Activated CD4-positive, CD25-positive, alpha-beta regulatory T cell treated with anti-CD3 and anti-CD28 coated beads, Interleukin-2, amount 50 U/mL, for 16 hours (primary cell): ENCODE results near the gene GRB7.
A peak's percentile ranks its signal among the peaks of the same experiment; 100 is the strongest.

ENCODE experiments used
- DNase-seq: peaks from one replicate; pipeline ENCODE4 v3.0.0-alpha.2; 2020; ENCODE audit warnings: low read depth, low spot score

The GRB7 gene

GRCh38 chr17:39772987-39773934, 35.5 kb downstream of the GRB7 start:
- DNase-seq: no peak

- no peak for DNase-seq
Observed at GRCh38 chr17:39774047-39774446, 36.3 kb downstream of the GRB7 start.

DNA sequence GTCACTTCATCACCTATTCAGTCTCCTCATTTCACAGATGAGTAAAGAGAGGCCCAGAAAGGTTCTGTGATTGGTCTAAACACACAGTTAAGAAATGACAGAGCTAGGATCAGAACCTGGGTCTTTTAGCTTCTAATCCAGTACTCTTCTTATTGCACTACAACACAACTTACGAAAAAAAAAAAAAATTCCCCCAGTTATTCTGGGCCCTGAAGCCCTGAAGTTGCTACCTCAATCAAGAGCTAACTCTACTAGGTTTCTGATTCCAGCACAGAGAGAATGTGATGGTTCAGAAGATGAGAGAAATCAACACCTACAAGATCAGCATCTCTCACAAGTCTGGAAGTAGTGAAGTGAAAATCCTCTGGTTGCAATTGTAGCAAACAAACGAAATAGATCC, 37.3 kb downstream of the GRB7 start:
- DNase-seq: no peak

DNA sequence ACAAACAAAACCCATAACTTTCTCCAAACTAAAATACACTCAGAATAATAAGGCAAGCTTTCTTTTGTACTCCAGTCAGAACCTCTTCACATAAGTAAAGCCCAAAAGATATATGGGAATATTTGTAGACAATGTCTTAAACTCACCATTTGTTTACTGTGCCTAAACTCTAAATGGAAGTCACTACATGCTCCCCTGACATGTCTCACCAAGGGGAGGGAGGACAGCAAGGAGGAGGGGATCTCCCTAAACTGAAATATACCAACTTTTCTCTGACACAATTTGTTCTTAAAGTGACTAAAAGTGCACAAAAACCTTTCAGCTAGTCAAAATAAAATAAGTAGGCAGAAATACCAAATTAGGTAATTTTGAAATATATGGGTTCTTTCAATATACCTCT, 38.5 kb downstream of the GRB7 start:
- DNase-seq: no peak

- DNase-seq: no peak
Observed at GRCh38 chr17:39777534-39778365, 40.0 kb downstream of the GRB7 start.

DNA sequence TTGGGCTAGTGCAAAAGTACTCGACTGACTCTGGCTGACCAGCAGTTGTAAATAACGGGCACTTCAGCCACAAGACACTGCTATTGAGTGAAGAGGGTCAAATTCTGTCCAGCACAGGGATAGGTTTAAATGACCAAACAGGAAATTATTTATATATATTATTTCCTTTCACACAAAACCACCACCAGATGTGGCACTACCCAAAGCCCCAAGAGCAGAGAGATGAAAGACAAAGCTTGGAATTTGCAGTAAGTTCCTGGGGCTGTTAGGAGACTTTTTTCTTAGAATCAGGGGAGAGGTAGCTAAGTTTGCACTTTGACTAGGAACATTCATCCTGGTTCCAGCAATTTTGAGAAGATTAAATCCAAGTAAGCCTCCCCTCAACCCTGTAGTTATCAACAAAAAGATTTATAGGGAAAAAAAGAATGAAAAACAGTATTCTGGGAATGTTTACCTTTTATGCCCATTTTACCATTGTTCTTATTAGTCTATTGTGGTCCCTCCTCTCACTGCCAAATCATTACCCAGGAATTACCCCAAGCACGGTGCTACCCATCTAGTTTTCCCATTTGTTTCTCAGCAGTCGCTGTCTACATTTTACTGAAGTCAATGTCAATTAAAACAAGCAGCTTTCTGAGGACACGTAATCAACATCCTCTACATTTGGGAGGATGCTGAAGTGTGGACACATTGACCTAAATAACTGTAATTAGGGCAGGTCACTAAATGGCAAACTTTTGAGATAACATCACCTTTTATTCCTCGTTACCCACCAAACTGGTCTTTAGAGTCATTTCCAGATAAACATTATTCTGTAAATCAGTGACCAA, 43.5 kb downstream of the GRB7 start:
- no peak for DNase-seq

GRCh38 chr17:39781861-39782213, 44.1 kb downstream of the GRB7 start:
- DNase-seq: no peak

GRCh38 chr17:39782481-39782880, 44.7 kb downstream of the GRB7 start:
- DNase-seq: no peak

DNA sequence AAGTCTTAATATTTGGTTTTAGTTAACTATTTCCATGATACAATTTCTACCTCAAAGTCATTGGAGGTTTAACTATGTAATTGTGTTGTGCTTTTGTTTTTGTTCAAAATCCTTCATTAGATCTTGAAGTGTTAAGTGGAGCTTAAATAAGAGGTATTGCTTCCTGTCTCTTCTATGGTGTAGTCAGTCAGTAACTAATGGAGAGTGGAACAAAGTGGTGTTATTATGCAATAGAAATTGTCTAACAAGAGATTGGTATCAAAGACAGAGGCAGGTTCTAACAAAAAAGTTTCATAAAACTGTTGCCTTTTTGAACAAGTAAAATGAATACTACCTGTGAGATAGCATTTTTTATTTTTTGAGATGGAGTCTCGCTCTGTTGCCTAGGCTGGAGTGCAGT, 45.2 kb downstream of the GRB7 start:
- no peak for DNase-seq

DNA sequence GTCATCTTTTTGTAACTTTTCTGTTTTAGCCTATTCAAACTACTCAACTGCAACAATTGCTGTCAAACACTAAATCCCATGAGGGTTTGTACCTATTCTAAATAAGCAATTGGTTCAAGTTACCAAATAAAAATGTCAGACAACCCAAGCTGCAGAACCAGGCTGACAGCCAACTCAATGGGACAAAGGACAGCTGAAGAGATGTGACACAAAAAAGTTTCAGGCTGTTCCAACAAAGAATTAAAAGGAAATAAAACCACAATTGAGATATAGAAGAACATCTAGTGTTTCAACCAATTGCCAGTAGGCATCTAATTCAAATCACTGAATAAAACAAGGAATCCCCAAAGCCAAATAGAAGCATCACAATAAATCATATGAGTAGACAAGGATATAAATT, 49.3 kb downstream of the GRB7 start:
- no peak for DNase-seq

DNA sequence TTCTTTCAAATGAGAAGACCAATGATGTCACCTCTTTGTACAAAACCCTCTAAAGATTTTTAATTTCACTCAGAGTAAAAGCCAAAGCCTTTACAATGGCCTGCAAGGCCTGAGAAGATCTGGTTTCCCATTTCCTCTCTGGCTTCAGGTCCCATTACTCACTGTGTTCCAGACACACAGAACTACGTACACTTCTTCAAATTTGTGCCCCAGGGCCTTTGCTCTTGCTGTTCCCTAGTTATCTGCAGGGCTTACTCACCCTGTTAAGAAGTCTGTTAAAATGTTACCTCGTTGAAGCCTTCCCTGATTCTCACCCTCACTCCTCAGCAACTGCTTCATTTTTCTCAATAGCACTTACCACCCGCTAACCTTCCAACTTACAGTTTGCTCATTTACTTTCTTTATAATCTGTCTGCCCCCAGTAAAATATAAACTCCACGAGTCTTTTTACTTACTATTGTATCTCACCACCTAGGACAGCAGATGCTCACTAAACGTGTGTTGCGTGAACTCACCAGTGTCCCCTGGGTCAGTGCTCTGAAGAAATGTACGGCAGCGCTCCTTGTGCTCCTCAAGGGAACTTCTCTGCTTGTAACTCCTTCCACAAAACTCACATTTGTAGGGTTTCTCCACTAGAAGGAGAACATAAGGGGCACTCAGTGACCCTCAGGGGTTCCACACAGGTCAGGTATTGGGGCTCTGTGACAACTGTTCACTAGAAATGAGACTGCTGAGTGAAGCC, 50.2 kb downstream of the GRB7 start:
- DNase-seq: no peak

DNA sequence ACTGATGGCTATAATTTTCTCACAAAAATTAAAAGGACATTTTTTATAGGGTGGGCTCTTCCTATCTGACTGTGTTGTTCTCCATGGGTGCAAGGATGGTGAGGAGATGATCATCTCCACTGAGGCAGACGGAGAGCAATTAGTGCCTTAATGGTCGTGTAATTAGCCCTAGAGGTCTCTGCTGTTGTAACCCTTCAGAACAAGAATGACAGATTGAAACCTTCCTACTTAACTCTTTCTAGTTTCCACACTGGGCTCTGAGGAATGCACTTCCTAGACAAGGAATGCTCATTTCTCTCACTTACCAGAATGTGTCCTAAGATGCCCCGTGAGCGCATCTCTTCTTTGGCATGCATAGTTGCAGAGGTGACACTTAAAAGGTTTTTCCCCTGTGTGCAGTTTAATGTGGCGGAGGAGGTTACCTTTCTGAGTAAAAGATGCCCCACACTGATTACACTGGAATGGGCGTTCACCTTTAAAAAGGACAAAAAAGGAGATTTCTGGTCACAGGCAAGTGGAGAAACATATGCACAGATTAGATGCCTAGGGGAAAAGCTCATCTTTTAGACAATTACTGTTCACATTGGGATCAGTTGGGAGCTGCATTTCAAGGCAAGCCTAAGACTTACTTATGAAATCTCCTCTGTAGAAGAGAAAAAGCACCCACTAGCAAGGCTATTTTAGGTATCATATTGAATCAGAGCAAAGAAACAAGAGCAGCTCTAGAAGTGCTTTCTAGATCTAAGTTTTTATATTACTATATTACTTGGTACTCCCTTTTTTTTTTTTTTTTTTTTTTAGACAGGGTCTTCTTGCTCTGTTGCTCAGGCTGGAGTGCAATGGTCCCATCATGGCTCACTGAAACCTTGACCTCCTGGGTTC, 53.6 kb downstream of the GRB7 start:
- peak; percentile 37 for DNase-seq

DNA sequence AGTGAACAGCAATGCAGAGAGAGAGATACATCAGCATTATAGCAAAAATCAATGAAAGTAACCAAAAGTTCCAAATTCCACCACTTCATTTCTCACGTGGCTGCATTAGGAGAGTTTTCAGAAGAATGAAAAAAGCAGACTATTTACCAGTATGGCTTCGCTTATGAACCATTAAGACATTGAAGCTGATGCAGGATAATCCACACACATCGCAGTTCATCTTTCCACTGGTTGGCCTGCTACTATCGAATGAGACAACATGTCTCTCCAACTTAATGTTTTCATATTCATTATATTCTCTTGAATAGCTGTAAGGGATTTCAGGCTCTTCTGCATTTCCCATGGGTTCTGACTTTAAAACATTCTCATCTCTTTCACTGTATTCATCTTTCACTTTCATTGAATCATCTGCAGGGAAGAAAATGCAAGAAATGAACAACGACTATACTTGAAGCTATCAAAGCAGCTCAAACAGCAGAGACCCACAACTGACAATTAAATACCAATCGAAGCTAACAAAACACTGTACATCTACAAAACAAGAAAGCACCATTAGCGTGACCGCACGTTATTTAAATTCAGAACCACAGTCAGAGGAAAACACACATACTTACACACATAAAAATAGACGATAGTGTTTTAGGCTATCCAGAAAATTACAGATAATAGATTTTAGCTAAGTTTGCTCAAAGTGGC, 54.9 kb downstream of the GRB7 start:
- DNase-seq: no peak

- DNase-seq: no peak
Observed at GRCh38 chr17:39793301-39793872, 55.6 kb downstream of the GRB7 start.

GRCh38 chr17:39794249-39794970, 56.7 kb downstream of the GRB7 start:
- no peak for DNase-seq
